Medulla oblongata (tissue), 1 donor: ENCODE measurements around the gene DMKN.

Experiments used
- DNase-seq: peaks from one replicate; pipeline ENCODE4 v3.0.0-alpha.2; 2015; ENCODE audit errors: extremely low spot score

DMKN gene

GRCh38 chr19:35525873-35526272, 12.4 kb upstream of the DMKN start:
- no peak for DNase-seq

- no peak for DNase-seq
Observed at GRCh38 chr19:35524181-35524837, 10.9 kb upstream of the DMKN start.

- DNase-seq = no peak
Observed at GRCh38 chr19:35522745-35523327, 9.4 kb upstream of the DMKN start.

GRCh38 chr19:35521124-35521743, 7.8 kb upstream of the DMKN start:
- no peak for DNase-seq

- no peak for DNase-seq
Observed at GRCh38 chr19:35519291-35519690, 5.8 kb upstream of the DMKN start.

- DNase-seq = no peak
Observed at GRCh38 chr19:35518313-35518712, 4.9 kb upstream of the DMKN start.

- no peak for DNase-seq
Observed at GRCh38 chr19:35517342-35517741, 3.9 kb upstream of the DMKN start.

- DNase-seq = no peak
Observed at GRCh38 chr19:35516310-35516709, 2.9 kb upstream of the DMKN start.

- no peak for DNase-seq
Observed at GRCh38 chr19:35514282-35514809, 897 bp upstream of the DMKN start.

- no peak for DNase-seq
Observed at GRCh38 chr19:35512831-35513627, 420 bp downstream of the DMKN start.

- DNase-seq = no peak
Observed at GRCh38 chr19:35511337-35511736, 2.1 kb downstream of the DMKN start.

GRCh38 chr19:35510626-35510964, 2.9 kb downstream of the DMKN start:
- no peak for DNase-seq

GRCh38 chr19:35509861-35510625, 3.4 kb downstream of the DMKN start:
- DNase-seq = peak; percentile 61

- DNase-seq = no peak
Observed at GRCh38 chr19:35509018-35509652, 4.3 kb downstream of the DMKN start.

GRCh38 chr19:35508129-35508528, 5.3 kb downstream of the DMKN start:
- DNase-seq = no peak

GRCh38 chr19:35507561-35507960, 5.9 kb downstream of the DMKN start:
- no peak for DNase-seq

GRCh38 chr19:35506011-35506410, 7.4 kb downstream of the DMKN start:
- DNase-seq = no peak

- DNase-seq = no peak
Observed at GRCh38 chr19:35502751-35503150, 10.7 kb downstream of the DMKN start.

GRCh38 chr19:35501684-35502083, 11.8 kb downstream of the DMKN start:
- DNase-seq = no peak

- DNase-seq = no peak
Observed at GRCh38 chr19:35500611-35501010, 12.8 kb downstream of the DMKN start.

GRCh38 chr19:35498984-35499527, 14.4 kb downstream of the DMKN start:
- no peak for DNase-seq
